ACHN (cell line): ENCODE measurements around the gene M1AP.
A peak's percentile ranks its signal among the peaks of the same experiment; 100 is the strongest.

ENCODE experiments used
- DNase-seq: peaks from one replicate; pipeline ENCODE4 v3.0.0-alpha.2; 2015
- in situ Hi-C: cut with HindIII; loops from 2 replicates; pipeline ENCODE4 v1.10.0; 2017; ENCODE audit warnings: low sequenced_read_pairs, low pct_ligation_motif_present, low pct_unique_long_range_greater_than_20kb

Gene M1AP

DNA sequence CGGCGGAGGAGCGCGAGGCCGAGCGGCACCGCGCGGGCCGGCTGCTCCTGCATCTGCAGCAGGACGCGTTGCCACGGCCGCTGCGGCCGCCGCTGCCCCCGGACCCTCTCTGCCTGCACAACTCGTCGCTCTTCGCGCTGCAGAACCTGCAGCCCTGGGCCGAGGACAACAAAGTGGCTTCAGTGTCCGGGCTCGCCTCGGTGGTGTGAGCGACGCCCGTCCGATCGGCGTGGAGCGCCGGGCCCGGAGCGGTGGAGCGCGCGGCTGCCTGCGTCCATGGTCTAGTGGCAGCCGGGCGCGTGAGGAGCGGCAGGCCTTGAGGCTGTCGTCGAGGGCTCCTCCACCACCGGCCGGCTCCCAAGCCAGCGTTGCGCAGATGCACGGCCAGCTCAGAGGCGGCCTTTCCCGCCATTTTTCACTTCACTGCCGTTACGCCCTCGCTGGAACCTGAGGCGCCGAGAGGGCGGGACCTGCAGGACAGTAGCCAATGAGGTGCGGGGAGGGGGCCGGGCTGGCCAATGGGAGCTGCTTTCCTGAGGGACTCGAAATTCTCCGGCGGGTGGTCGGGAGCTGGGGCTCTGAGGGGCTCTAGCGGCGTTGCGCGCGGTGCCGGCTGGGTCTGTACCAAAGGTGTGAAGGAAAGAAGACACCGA, 132.0 kb downstream of the M1AP start:
- DNase-seq: no peak
- in situ Hi-C loops: no loop called here

DNA sequence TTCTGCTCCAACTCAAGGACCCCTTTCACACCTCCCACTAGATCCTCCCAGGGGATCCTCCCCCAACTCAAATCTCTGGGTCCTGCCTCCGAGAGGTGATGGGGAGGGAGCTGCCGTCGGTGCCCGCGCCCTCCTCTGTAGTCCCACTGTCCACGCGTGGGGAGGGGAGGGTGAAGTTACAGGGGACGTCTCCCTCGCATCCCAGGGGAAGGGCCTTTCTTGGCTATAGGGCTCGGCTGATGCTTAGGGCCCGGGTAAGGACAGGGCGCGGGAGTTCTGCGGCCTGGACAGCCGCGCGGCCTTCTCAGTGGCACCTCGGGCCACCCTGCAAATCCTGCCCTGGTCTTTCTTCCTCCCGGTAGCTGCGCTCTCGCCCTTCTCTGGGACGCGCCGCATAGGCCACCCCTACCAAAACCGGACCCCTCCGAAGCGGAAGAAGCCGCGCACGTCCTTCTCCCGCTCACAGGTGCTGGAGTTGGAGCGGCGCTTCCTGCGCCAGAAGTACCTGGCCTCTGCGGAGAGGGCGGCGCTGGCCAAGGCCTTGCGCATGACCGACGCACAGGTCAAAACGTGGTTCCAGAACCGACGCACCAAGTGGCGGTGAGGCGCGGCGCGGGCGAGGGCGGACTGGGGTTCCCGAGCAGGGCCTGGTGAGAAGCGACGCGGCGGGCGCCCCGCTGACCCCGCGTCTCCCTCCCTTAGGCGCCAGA, 132.7 kb downstream of the M1AP start:
- in situ Hi-C loops: no loop called here
- DNase-seq: no peak

- in situ Hi-C loops: no loop called here
Measured at GRCh38 chr2:74514368-74515270, 133.5 kb downstream of the M1AP start, which contains the start of gene TLX2. Gene TLX2 (plus strand): TSS chr2:74514450. CDS start chr2:74514807, 357 bp downstream.

GRCh38 chr2:74513605-74514367, 134.3 kb downstream of the M1AP start:
- no peak for DNase-seq
- in situ Hi-C loops: no loop called here

More at GRCh38 chr2:74514368-74515270, 133.5 kb downstream of the M1AP start, which contains the start of gene TLX2:
- DNase-seq: no peak

DNA sequence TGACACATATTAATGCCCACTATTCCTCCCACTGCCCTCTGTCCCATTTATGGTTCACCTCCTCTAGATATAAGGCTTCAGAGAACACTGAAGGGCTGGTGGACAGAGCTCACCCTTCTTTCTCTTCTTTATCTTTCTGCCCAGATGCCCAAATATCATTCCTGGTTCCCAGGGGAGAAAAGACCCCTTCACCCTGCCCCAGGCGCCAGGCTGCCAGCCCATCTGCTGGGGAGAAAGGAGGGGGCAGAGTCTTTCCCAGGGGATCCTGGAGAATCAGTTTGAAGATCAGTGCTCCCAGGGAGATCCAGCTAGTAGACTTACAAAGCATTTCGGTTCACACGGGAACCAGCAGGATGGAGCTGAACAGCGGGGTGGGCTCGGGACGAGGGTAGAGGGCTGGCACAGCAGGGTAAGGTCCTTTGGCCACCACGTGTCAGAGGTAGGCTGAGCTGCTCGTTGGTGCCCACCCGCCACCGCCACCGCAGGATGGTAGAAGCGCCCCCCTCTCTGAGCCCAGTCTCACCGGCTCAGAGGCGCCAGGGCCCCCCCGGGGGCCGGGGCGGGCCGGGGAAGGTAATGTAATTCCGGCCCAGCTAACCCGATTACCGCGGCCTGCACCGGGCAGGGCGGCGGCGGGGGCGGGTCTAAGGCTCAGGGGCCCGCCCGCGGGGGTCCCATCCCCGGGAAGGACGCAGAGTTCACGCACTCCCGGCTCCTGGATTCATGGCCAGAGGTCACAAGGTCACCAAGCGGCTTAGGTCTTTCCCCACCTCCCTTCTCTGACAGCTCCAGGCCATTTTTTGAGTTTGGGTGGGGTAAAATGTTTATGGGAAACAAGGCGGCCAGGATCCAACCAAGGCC, 135.2 kb downstream of the M1AP start:
- in situ Hi-C loops: no loop called here
- DNase-seq: no peak

DNA sequence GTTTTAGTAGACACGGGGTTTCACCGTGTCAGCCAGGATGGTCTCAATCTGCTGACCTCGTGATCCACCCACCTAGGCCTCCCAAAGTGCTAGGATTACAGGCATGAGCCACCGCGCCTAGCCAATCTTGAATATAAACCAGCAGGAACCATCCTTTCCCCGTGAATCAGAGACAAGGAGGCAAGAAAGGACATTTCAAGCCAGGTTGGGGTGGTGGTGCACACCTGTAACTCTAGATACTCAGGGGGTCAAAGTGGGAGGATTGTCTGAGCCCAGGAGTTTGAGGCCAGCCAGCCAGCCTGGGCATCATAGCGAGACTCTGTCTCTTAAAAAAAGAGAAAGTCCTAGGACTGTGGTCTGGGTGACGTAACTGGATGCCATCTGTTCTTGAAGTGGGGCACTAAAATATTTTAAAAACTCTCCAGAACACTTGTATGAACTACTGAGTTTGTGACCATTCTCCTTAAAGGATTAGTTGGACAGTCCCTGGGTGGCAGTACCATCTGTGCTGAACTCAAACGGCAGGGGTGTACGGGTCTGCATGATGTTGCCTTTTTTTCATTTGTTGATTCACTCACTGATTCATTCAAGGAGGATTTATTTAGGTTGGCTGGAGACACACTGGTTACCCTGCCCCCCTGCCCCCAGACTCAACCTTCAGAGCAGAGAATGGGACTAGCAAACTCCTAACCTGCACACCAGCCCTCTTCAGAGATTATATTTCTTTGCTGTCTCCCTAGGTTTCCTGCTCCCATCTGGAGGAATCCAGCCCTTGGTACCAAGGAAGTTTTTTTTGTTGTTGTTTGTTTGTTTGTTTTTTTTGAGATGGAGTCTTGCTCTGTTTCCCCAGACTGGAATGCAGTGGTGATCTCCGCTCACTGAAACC, 136.8 kb downstream of the M1AP start:
- in situ Hi-C loops: no loop called here
- DNase-seq: no peak

DNA sequence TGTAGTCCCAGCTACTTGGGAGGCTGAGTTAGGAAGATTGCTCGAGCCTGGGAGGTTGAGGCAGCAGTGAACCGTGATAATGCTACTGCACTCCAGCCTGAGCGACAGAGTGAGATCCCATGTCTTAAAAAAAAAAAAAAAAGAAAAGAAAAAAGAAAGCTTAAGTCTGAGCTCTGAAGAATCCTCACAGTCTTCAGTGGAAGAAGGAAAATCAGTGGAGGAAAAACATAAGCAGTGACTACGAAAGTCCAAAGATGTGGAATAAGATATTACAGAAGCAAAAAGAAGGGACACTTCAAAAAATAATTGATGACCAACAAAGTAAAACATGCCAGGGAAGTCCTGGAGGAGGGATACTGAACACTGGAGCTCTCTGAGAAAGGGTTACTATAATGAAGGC, 137.9 kb downstream of the M1AP start:
- in situ Hi-C loops: no loop called here
- no peak for DNase-seq

- peak; percentile 32 for DNase-seq
- in situ Hi-C loops: no loop called here
Measured at GRCh38 chr2:74507926-74508520, 140.1 kb downstream of the M1AP start.
